GM19328 (cell line): ENCODE results near the gene IRS2.

Experiments
- ATAC-seq: cut with Tn5 transposase; IDR thresholded peaks from one replicate; pipeline ENCODE4 v1.9.1; 2021; ENCODE audit warnings: mild to moderate bottlenecking, moderate library complexity; ENCODE audit not compliant: unreplicated experiment

IRS2 gene

GRCh38 chr13:109803825-109804224 is 17.4 kb upstream of the IRS2 start:
- ATAC-seq: no peak

DNA sequence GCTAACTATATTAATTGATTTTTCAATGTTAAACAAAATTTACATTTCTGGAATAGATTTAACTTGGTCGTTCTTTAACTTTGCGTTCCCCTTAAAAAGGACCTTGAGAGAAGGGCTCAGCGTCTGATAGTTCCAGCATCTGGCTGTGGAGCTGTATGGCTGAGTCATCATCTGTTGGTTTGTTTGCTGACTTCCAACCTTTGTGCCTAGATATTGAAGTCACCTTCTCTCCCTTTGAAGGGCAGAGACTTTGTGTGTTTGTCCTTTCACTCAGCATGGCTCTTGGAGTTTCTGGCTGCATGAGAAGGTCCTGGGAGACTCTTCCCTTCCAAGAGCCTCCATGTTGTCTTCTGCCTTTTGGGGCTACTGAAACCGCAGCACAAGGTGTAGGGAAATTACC is 16.6 kb upstream of the IRS2 start:
- ATAC-seq: no peak

DNA sequence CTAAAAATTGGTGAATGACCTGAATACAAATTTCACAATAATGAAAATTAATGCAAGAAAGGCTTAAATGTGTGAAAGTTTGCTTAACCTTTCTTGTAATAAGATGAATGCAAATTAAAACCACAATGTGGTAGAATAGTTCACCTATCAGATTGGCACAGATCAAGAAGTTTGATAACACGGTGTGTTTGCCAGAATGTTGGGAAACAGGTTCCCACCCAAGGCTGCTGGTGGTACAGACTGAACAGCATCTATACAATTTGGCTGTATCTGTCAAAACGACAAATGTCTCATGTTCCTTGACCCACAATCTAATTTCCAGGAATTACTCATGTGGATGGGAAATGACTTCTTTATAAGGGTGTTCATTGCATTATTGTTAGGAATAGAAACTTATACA is 8.6 kb upstream of the IRS2 start:
- no peak for ATAC-seq

DNA sequence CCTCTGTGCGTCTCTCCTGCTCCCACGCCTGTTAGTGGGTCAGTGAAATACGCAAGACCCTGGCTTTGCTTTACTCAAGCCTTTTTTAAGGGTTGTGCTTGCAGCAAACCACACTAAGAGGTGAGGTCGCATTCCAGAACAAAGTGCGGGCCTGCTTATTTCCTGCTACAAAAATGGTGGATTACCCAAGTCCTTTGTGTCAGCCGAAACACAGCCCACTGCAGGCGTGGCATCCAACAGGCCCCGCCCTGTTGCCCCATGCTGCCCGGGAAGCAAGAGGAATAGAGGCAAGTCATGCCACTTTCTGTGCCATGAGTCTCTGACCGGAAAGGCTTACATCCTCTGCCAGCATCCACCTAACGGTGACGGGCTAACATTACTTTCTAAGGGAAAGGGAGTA is 7.7 kb upstream of the IRS2 start:
- no peak for ATAC-seq

DNA sequence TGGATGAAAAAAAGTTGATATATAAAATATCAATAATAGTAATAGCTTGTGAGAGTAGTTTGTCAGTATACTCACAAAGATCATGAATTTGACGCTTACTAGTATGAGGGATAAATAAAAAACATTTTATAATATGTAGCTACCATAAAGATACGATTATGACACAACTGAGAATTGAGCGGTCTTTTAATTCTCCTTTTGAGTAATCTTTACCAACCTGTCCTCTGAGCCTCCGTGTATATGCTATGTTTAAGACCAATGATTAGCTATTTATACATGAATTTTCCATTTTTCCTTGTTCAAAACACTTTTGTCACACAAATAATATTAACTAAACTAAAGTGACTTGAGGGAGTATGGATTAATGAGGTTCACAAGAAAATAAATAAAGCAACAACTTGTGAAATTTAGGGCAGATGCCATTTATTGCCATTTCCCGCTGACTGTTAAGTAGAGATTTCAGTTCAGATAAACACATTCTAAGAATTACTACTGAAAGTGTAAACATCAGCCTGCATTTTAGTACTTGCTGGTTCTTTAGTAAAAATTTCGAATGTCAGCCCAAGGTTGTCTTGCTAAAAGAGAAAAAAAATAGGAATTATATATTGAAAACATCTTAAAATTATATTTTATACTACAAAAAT is 6.2 kb upstream of the IRS2 start:
- ATAC-seq: no peak

- no peak for ATAC-seq
Measured at GRCh38 chr13:109790942-109791605, 4.7 kb upstream of the IRS2 start.

DNA sequence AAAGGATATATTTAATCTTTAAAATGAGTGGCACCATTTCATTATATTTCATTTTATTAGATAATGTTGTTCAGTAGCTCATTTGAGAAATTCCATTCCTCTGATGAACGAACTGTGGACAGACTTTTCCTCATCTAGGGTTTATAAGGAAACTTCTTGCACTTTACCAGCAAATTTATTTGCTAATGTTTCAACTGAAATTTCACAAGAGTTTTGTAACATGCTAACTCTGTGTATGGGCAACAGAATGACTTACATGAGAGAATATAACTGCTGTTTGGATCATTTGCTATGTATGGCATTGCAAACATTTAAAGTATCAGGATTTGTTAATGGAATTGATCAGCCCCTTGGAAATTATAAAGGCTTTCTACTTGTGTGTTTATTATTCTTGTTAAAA is 3.7 kb upstream of the IRS2 start:
- no peak for ATAC-seq

- no peak for ATAC-seq
Measured at GRCh38 chr13:109789262-109789661, 2.9 kb upstream of the IRS2 start.

- ATAC-seq: no peak
Measured at GRCh38 chr13:109788372-109789111, 2.2 kb upstream of the IRS2 start.

- peak; percentile 10 for ATAC-seq
Measured at GRCh38 chr13:109787135-109787954, 962 bp upstream of the IRS2 start.

DNA sequence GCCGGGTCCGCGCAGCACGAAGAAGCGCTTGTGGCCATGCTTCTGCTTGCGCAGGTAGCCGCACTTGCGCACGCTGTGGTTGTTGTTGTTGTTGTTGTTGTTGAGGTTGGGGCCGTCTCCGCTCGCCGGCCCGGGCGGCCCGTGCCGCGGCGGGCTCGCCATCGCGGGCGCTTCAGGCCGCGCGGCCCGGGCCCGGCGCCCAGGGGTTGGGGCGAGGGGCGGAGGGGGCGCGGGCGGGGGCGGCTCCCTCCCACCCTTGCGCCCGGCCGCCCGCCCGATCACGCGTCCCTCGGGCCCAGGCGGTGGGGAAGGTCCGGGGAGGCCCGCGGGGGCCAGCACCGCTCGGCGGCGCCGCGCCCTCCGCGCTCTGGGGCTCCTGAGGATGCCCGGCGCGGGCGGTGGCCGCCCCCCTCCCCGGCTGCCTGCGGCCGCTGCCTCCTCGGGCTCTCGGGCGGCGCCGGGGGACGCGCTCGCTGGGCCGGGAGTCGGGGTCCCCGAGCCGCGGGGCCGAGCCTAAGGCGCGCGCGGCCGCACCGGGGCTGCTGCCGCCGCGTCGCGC is 412 bp downstream of the IRS2 start:
- ATAC-seq: peak; percentile 6

DNA sequence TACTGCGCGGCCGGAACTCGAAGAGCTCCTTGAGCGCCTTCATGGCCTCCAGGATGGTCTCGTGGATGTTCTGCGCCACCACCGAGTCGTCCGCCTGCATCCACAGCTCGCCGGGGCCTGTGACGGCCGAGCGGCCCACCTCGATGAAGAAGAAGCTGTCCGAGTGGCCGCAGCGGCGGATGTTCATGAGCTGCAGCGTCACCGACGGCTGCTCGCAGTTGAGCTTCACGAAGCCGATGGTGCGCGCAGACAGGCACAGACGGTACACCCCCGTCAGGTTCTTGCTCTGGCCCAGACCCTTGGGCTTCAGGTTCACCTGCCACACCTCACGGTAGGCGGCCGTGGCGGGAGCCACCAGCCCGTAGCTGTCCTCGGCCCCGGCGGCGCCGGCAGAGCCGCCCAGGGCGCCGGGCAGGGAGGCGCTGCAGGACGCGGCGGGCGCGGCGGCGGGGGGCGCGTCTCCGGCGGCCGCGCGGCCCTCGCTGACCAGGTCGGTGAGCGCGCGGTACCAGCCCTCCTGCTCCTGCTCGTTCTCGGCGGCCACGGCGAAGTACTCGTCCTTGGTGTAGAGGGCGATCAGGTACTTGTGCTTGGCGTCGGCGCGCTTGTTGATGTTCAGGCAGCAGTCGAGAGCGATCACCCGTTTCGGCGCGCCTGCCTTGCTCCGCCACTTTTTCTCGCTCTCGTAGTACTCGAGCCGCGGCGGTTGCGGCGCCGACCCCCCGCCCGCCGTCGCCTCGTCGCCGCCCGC is 1.1 kb downstream of the IRS2 start:
- no peak for ATAC-seq

GRCh38 chr13:109784590-109785140 is 1.7 kb downstream of the IRS2 start:
- no peak for ATAC-seq

DNA sequence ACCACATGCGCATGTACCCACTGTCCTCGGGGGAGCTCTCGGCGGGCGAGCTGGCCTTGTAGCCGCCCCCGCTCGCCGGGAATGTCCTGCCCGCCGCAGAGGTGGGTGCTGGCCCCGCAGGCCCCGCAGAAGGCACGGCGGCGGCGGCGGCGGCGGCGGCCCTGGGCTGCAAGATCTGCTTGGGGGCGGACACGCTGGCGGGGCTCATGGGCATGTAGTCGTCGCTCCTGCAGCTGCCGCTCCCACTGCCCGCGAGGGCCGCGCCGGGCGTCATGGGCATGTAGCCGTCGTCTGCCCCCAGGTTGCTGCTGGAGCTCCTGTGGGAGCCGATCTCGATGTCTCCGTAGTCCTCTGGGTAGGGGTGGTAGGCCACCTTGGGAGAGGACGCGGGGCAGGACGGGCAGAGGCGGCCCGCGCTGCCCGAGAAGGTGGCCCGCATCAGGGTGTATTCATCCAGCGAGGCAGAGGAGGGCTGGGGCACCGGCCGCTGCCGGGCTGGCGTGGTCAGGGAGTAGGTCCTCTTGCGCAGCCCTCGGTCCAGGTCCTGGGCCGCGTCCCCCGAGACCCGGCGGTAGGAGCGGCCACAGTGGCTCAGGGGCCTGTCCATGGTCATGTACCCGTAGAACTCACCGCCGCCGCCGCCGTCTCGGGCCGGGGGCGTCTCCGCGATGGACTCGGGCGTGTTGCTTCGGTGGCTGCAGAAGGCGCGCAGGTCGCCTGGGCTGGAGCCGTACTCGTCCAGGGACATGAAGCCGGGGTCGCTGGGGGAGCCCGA is 2.4 kb downstream of the IRS2 start:
- no peak for ATAC-seq

- no peak for ATAC-seq
Measured at GRCh38 chr13:109783447-109783814, 3.0 kb downstream of the IRS2 start.

GRCh38 chr13:109782823-109783431 is 3.5 kb downstream of the IRS2 start:
- no peak for ATAC-seq

- no peak for ATAC-seq
Measured at GRCh38 chr13:109782066-109782822, 4.1 kb downstream of the IRS2 start.

GRCh38 chr13:109781384-109782065 is 4.9 kb downstream of the IRS2 start:
- ATAC-seq: no peak
